GM18505 (cell line): ENCODE measurements around the gene NR5A1.

Experiments used
- ATAC-seq: cut with Tn5 transposase; IDR thresholded peaks from one replicate; pipeline ENCODE4 v1.9.1; 2021; ENCODE audit not compliant: unreplicated experiment
- POLR2A ChIP-seq: IDR thresholded peaks from 4 replicates; pipeline ENCODE4 v1.6.1; 2011; ENCODE audit warnings: borderline replicate concordance; ENCODE audit not compliant: insufficient read depth, insufficient read length; ENCODE audit errors: extremely low read depth

Gene NR5A1

GRCh38 chr9:124485936-124486335 is 21.3 kb downstream of the NR5A1 start:
- no peak for ATAC-seq
- no peak for TF ChIP-seq POLR2A

- ATAC-seq = no peak
- no peak for TF ChIP-seq POLR2A
These were observed 22.0 kb downstream of the NR5A1 start for GRCh38 chr9:124485201-124485600.

- ATAC-seq = no peak
- TF ChIP-seq POLR2A = no peak
These were observed 23.7 kb downstream of the NR5A1 start for GRCh38 chr9:124483481-124483880.

DNA sequence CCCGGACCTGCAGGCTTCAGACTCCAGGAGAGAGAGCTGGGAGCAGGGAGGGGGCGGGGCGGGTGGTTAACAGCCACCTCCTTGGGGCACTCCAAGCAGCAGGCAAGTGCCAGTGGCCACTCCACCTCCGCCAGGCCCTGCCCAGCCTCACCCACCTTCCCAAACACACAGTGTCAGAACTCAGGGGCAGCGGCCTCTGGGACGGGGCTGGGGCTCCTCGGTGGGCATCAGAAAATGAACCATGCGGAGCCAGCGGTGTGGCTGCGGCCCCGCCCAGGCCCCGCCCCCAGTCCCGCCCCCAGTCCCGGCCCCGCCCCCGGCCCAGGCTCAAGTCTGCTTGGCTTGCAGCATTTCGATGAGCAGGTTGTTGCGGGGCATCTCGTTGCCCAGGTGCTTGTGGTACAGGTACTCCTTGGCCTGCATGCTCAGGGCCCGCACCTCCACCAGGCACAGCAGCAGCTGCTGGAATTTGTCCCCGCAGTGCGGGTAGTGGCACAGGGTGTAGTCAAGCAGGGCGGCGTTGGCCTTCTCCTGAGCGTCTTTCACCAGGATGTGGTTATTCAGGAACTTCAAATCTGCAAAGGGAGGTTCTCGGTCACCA is 24.7 kb downstream of the NR5A1 start:
- no peak for TF ChIP-seq POLR2A
- no peak for ATAC-seq

GRCh38 chr9:124481115-124481514 is 26.1 kb downstream of the NR5A1 start:
- ATAC-seq = no peak
- no peak for TF ChIP-seq POLR2A

- no peak for TF ChIP-seq POLR2A
- ATAC-seq = no peak
These were observed 26.6 kb downstream of the NR5A1 start for GRCh38 chr9:124480621-124480981.

DNA sequence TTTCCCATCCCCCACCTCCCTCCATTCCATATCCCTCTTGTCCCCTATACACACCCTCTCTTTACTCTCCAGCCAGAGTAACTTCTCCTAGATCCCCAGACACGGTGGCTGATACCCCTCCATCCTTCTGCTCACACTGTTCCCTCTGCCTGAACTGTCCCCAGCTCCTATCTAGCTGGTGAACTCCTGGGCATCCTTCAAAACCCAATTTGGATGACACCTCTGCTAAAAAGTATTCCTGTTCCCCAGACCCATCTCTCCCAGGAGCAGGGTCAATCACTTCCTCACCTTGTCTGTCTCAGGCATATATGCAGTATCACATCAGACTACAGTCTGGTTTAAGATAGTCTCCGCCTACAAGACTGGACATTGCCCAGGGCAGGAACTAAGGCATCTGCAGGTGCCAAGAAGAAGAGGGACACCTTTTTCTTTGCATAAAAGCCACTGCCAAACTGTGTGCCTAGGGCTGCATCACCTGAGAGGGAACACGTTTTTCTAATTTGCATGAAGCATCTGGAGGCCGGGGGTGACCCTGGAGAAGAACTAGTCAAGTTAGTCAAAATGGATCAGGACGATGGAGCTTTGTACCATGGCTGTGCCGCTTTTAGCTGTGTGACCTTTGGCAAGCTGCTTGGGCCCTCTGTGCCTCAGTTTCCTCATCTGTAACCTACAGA is 27.1 kb downstream of the NR5A1 start:
- no peak for TF ChIP-seq POLR2A
- no peak for ATAC-seq

GRCh38 chr9:124479371-124479770 is 27.8 kb downstream of the NR5A1 start:
- ATAC-seq = no peak
- TF ChIP-seq POLR2A = no peak

- no peak for TF ChIP-seq POLR2A
- no peak for ATAC-seq
These were observed 28.8 kb downstream of the NR5A1 start for GRCh38 chr9:124478354-124478753.

GRCh38 chr9:124477648-124478285 is 29.4 kb downstream of the NR5A1 start:
- TF ChIP-seq POLR2A = no peak
- no peak for ATAC-seq

DNA sequence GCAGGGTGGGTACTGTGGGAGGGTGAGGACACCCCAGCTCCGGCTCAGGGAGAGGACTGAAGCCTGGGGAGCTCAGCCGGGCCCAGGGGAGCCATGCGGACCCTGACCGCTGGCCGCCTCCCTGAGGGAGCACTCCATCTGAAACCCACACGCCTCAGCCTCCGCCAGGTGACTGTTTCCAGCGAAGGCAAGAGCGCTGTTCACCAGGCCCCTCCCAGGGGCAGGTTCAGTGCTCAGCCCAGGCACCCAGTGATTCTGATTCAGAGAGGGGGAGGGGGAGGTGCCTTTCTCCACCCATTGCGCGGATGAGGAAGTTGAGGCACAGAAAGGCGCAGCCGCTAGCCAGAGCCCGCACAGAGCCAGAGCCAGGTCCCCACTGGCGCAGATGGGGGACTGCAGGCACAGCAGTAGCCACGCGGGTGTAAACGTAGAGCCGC is 30.0 kb downstream of the NR5A1 start:
- no peak for ATAC-seq
- TF ChIP-seq POLR2A = no peak

GRCh38 chr9:124475868-124476690 is 31.1 kb downstream of the NR5A1 start:
- TF ChIP-seq POLR2A = no peak
- no peak for ATAC-seq

GRCh38 chr9:124475158-124475867 is 31.9 kb downstream of the NR5A1 start:
- ATAC-seq = no peak
- TF ChIP-seq POLR2A = no peak
